B cell (primary cell): Measurements from ENCODE around the gene LRCH1. TPM values are rescaled to one million over a fixed set of nuclear protein-coding genes. Genes with fewer than 3 reads are reported as not detected.
A peak's percentile ranks its signal among the peaks of the same experiment; 100 is the strongest.

Experiments
- ATAC-seq: fragments of 200-7000 bp; cut with Tn5 transposase; one replicate; pipeline ENCODE4 v1.10.0; 2021; ENCODE audit warnings: low read depth, mild to moderate bottlenecking, moderate number of reproducible peaks, moderate library complexity
- CTCF ChIA-PET: fragments of 350-600 bp; sonication (Branson Sonifier 250); formaldehyde crosslinking; loops from one replicate; lab custom pipeline; 2021; ENCODE audit warnings: antibody characterized with exemption, inconsistent platforms; lab: Charles Lee
- POLR2A ChIA-PET: fragments of 350-600 bp; sonication (Branson Sonifier 250); formaldehyde crosslinking; loops from one replicate; lab custom pipeline; 2021; ENCODE audit warnings: antibody characterized with exemption; lab: Charles Lee
- DNase-seq: peaks from one replicate; pipeline ENCODE4 v3.0.0; 2013
- H2AFZ ChIP-seq: 2 replicates; pipeline ENCODE4 v1.6.1; 2012; ENCODE audit warnings: mild to moderate bottlenecking, low read depth, low read length; ENCODE audit not compliant: insufficient read depth, poor library complexity, severe bottlenecking
- H3K27ac ChIP-seq, 2 donors: 1 replicate in 1 of 2; 2 replicates in 1 of 2; pipeline ENCODE4 v1.5.1; 2012 to 2013; ENCODE audit warnings: low read length in 2 of 2, mild to moderate bottlenecking in 2 of 2, moderate library complexity in 1 of 2
- H3K27me3 ChIP-seq, 4 experiments: fragments of 200-600 bp in 1 of 4; sonication (generic) in 1 of 4; replicated peaks in 1 of 4; 1 replicate in 2 of 4; 2 replicates in 2 of 4; pipeline versions ENCODE4 v1.6.1 to v1.7.0; 2013 to 2016; ENCODE audit warnings: low read length in 3 of 4, mild to moderate bottlenecking in 2 of 4, mixed read lengths in 1 of 4, moderate library complexity in 1 of 4; ENCODE audit not compliant: insufficient read depth in 4 of 4, control insufficient read depth in 3 of 4; ENCODE audit errors: control extremely low read depth in 1 of 4
- H3K36me3 ChIP-seq, 2 experiments: replicated peaks in 1 of 2; 1 replicate in 1 of 2; 2 replicates in 1 of 2; pipeline versions ENCODE4 v1.6.1 to v1.7.1; 2013; ENCODE audit warnings: low read length in 1 of 2; ENCODE audit not compliant: insufficient read depth in 2 of 2, control insufficient read depth in 1 of 2; ENCODE audit errors: control extremely low read depth in 1 of 2, extremely low read depth in 1 of 2
- H3K4me1 ChIP-seq, 2 donors: fragments of 200-600 bp in 1 of 2; sonication (generic) in 1 of 2; 1 replicate in 1 of 2; 2 replicates in 1 of 2; pipeline versions ENCODE4 v1.5.1 to v1.6.1; 2013 to 2017; ENCODE audit warnings: low read length in 2 of 2; ENCODE audit not compliant: control insufficient read depth in 2 of 2, insufficient read depth in 2 of 2
- H3K4me2 ChIP-seq: replicated peaks from 2 replicates; pipeline ENCODE3; 2012; ENCODE audit warnings: mild to moderate bottlenecking, low read depth, low read length; ENCODE audit not compliant: poor library complexity, severe bottlenecking
- H3K4me3 ChIP-seq, 5 experiments: fragments of 200-600 bp in 1 of 5; sonication (generic) in 1 of 5; 1 replicate in 3 of 5; 2 replicates in 2 of 5; pipeline versions ENCODE4 v1.5.1 to v1.7.0; 2011 to 2016; ENCODE audit warnings: low read length in 4 of 5, mild to moderate bottlenecking in 4 of 5, low read depth in 2 of 5, control low read depth in 1 of 5, moderate library complexity in 1 of 5; ENCODE audit not compliant: insufficient read depth in 1 of 5; ENCODE audit errors: control extremely low read depth in 1 of 5, extremely low read depth in 1 of 5
- H3K79me2 ChIP-seq: fragments of 200-600 bp; sonication (generic); one replicate; pipeline ENCODE4 v1.6.0; 2016; ENCODE audit warnings: low read length; ENCODE audit not compliant: control insufficient read depth, insufficient read depth
- H3K9ac ChIP-seq: fragments of 200-600 bp; sonication (generic); 2 replicates; pipeline ENCODE4 v1.6.1; 2017; ENCODE audit warnings: mild to moderate bottlenecking, low read length, moderate library complexity
- H3K9me3 ChIP-seq, 3 donors: one replicate each; pipeline versions ENCODE4 v1.6.1 to v1.7.1; 2013; ENCODE audit warnings: low read length in 2 of 3; ENCODE audit not compliant: control insufficient read depth in 2 of 3, insufficient read depth in 1 of 3; ENCODE audit errors: control extremely low read depth in 1 of 3
- H4K20me1 ChIP-seq: 2 replicates; pipeline ENCODE4 v1.6.0; 2012; ENCODE audit warnings: mild to moderate bottlenecking, low read length; ENCODE audit not compliant: insufficient read depth, control insufficient read depth, poor library complexity, severe bottlenecking
- H3K27ac Mint-ChIP-seq: one replicate; pipeline ENCODE4 v1.8.0; 2021; ENCODE audit warnings: mixed read lengths
- H3K27me3 Mint-ChIP-seq: one replicate; pipeline ENCODE4 v1.8.0; 2021; ENCODE audit warnings: mixed read lengths
- H3K4me1 Mint-ChIP-seq: one replicate; pipeline ENCODE4 v1.8.0; 2021; ENCODE audit warnings: mixed read lengths
- H3K4me3 Mint-ChIP-seq: one replicate; pipeline ENCODE4 v1.8.0; 2021; ENCODE audit warnings: mixed read lengths
- H3K9me3 Mint-ChIP-seq: one replicate; pipeline ENCODE4 v1.8.0; 2022; ENCODE audit warnings: mixed read lengths; ENCODE audit not compliant: insufficient read depth
- EZH2 ChIP-seq: IDR thresholded peaks from 2 replicates; pipeline ENCODE4 v1.6.1; 2012; ENCODE audit warnings: borderline replicate concordance, low read depth, mild to moderate bottlenecking, moderate library complexity, low read length; ENCODE audit not compliant: insufficient read depth, poor library complexity, severe bottlenecking
- WGBS: methylation state at CpG from one replicate; pipeline ENCODE4 v1.1.5; 2013; ENCODE audit warnings: missing lambda C conversion rate; ENCODE audit not compliant: insufficient coverage; 5-methylcytosine and 5-hydroxymethylcytosine counted together
- intact Hi-C: fragments of 100-400 bp; cut with micrococcal nuclease; formaldehyde crosslinking; loops from one replicate; pipeline ENCODE4 v1.10.0; 2022
- polyA plus RNA-seq: library from polyadenylated mRNA; depleted of rRNA; stranded (reverse); fragments of >200 nt; gene quantifications from 2 replicates; pipeline ENCODE4 v1.2.3, GENCODE V29; 2012
- total RNA-seq, 2 donors: library from RNA; stranded (reverse); fragments of 120-200 nt in 1 of 2; gene quantifications; 1 replicate in 1 of 2; 2 replicates in 1 of 2; pipeline versions ENCODE4 v1.2.3 to v1.2.4, GENCODE V29; 2013 to 2022
- TF ChIP-seq, protein P1 (sequence below): fragments of 200-600 bp; IDR thresholded peaks from one replicate; pipeline ENCODE4 v1.8.0; 2022; ENCODE audit warnings: antibody characterized with exemption, mild to moderate bottlenecking

The LRCH1 gene
- total and polyA plus RNA-seq, 2 donors (not counting 1 experiment from before 2014, with no cell fraction given): 13.0 to 50.3 TPM

DNA sequence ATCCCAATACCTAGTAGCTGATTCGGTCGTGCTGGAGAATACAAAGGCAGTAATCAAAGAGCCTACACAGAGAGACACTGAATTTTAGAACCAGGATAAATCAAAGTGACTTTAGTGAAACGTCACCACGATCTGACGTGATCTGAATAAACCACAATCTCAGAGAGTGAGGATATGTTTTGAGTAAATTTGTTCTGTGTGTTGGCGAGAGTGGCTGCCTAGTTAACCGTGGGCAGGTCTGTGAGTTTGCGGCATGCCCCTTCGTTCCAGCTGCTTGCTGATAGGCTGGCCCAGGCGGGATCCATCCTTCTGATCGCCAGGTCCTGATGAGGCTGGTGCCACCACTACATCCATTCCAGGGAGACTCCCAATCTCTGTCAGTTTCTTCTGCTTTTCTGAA, 40.4 kb downstream of the LRCH1 start:
- H3K9me3 Mint-ChIP-seq: no peaks in the 10 kb centered on the region
- peaks cover 90% of the 10 kb centered on the region for H3K4me1 Mint-ChIP-seq
- no peak for TF ChIP-seq EZH2
- TF ChIP-seq, protein P1, sequence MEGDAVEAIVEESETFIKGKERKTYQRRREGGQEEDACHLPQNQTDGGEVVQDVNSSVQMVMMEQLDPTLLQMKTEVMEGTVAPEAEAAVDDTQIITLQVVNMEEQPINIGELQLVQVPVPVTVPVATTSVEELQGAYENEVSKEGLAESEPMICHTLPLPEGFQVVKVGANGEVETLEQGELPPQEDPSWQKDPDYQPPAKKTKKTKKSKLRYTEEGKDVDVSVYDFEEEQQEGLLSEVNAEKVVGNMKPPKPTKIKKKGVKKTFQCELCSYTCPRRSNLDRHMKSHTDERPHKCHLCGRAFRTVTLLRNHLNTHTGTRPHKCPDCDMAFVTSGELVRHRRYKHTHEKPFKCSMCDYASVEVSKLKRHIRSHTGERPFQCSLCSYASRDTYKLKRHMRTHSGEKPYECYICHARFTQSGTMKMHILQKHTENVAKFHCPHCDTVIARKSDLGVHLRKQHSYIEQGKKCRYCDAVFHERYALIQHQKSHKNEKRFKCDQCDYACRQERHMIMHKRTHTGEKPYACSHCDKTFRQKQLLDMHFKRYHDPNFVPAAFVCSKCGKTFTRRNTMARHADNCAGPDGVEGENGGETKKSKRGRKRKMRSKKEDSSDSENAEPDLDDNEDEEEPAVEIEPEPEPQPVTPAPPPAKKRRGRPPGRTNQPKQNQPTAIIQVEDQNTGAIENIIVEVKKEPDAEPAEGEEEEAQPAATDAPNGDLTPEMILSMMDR: no peak
- ATAC-seq (peak; percentile 48), DNase-seq (peak; percentile 68)
- peaks cover 6% of the 10 kb centered on the region for H4K20me1 ChIP-seq
- H3K27ac Mint-ChIP-seq: peak overlapping the region; percentile 93
- 29% methylated on average over 8 of the region's 11 CpGs for WGBS
- H3K27me3 Mint-ChIP-seq: no peaks in the 10 kb centered on the region
- H3K4me2 ChIP-seq: peak overlapping the region; percentile 72
- CTCF ChIA-PET: interaction anchor here (5.8 kb wide), 1 partner anchor 42 kb away, joined by 32 read pairs; the partner anchor contains the start of gene LRCH1
- POLR2A ChIA-PET: interaction anchor here (0.7 to 1.4 kb wide), 3 partner anchors 8 to 264 kb away, joined by 3 read pairs; no protein-coding TSS in a partner anchor
- H3K36me3 ChIP-seq: no peaks in the 10 kb centered on the region
- H3K4me1 ChIP-seq: peaks cover 97% of the 10 kb centered on the region in 2 donors
- H3K4me3 ChIP-seq: no peak overlapping the region
- intact Hi-C loops: loop anchor here (10.0 kb wide), 1 partner anchor 419 kb away; no protein-coding TSS in a partner anchor
- no peaks in the 10 kb centered on the region for H3K27me3 ChIP-seq
- H2AFZ ChIP-seq: no peak overlapping the region
- peak overlapping the region in 1 of 2 donors; percentile 3 for H3K27ac ChIP-seq
- peak overlapping the region; percentile 2 for H3K9ac ChIP-seq
- H3K79me2 ChIP-seq: peaks cover 94% of the 10 kb centered on the region
- peak overlapping the region; percentile 83 for H3K4me3 Mint-ChIP-seq
- no peaks in the 10 kb centered on the region for H3K9me3 ChIP-seq

DNA sequence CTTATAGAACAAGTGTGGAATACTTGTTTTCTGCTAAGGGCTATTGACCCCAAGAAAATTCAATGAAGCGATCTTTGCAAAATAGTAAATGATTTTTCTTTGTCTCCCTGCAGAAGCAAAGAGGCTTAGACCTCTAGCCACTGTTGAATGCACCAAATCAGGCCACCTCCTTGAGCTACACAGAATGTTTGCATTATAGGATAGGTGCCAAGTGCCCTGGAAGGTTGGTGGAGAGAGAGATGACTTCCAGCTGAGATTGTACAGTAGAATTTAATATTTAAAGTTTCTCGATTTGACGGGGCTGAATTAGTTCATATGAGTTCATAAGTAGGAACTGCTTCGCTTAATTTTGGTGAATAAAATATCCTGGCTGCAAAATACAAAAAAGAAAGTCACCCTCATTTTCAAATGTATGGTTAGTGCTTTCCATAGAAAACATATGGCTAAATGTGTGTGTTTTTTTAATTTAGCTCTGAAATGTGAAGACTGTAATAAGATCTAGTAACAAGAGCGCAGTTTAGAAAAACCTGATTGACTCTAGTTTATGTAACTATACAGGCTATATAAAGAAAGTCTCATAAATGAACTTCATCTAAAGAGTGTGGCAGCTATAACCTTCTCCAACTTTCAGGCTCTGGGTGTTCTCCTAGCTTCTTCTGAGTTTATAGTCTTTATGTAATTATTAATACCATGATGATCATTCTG, 41.6 kb downstream of the LRCH1 start:
- Histone ChIP-seq H3K4me1 (peaks cover 96 to 97% of the 10 kb centered on the region in 2 donors), H3K9me3 (no peaks in the 10 kb centered on the region)
- peak overlapping the region; percentile 59 for H3K4me3 Mint-ChIP-seq

More for the DNA sequence above, 41.6 kb downstream of the LRCH1 start:
- intact Hi-C loops: loop anchor here (1.0 to 10.0 kb wide), 5 partner anchors 12 to 420 kb away; no protein-coding TSS in a partner anchor
- ATAC-seq: no peak
- no peaks in the 10 kb centered on the region for H3K27me3 ChIP-seq
- H3K36me3 ChIP-seq: no peaks in the 10 kb centered on the region
- H3K27ac ChIP-seq: peak overlapping the region; percentile 67 to 69
- peaks cover 94% of the 10 kb centered on the region for H3K79me2 ChIP-seq
- TF ChIP-seq, protein P1: no peak
- no peak for TF ChIP-seq EZH2
- H3K9ac ChIP-seq: peak overlapping the region; percentile 47
- peaks cover 6% of the 10 kb centered on the region for H4K20me1 ChIP-seq
- Mint-ChIP-seq H3K4me1 (peaks cover 95% of the 10 kb centered on the region), H3K27ac (peak overlapping the region; percentile 73), H3K9me3 (no peaks in the 10 kb centered on the region), H3K27me3 (no peaks in the 10 kb centered on the region)
- POLR2A ChIA-PET: interaction anchor here (1.4 kb wide), 1 partner anchor 9 kb away, joined by 3 read pairs; no protein-coding TSS in a partner anchor
- no peak overlapping the region for H2AFZ ChIP-seq
- CTCF ChIA-PET: interaction anchor here (1.2 to 5.8 kb wide), 4 partner anchors 11 to 126 kb away, joined by 3 to 32 read pairs (median 5); partner anchors contain the start of gene LRCH1
- peak overlapping the region; percentile 72 for H3K4me2 ChIP-seq
- peak overlapping the region in 2 of 5 experiments; percentile 9 to 53 for H3K4me3 ChIP-seq
- WGBS: 100% methylated on average over 1 of the region's 5 CpGs
- DNase-seq: no peak
